H1 (cell line): ENCODE data around the gene LYAR. TPM values are rescaled to one million over a fixed set of nuclear protein-coding genes. Genes with fewer than 3 reads are reported as not detected.
A peak's percentile ranks its signal among the peaks of the same experiment; 100 is the strongest.

Experiments used
- BACH1 ChIP-seq: IDR thresholded peaks from 2 replicates; pipeline ENCODE4 v1.6.1; 2012; ENCODE audit warnings: low read length, improper control_type of control experiment
- BRCA1 ChIP-seq: IDR thresholded peaks from 2 replicates; pipeline ENCODE4 v1.6.1; 2012; ENCODE audit warnings: low read depth, low read length, improper control_type of control experiment
- CTBP2 ChIP-seq: IDR thresholded peaks from 2 replicates; pipeline ENCODE4 v1.7.0; 2011; ENCODE audit warnings: borderline replicate concordance, mild to moderate bottlenecking, moderate library complexity, mixed read lengths, low read length; ENCODE audit not compliant: insufficient read depth, insufficient read length
- EP300 ChIP-seq, 2 experiments: IDR thresholded peaks; 1 replicate in 1 of 2; 2 replicates in 1 of 2; pipeline ENCODE4 v1.6.1; 2011 to 2012; ENCODE audit warnings: low read depth in 2 of 2, low read length in 2 of 2, mild to moderate bottlenecking in 2 of 2, borderline replicate concordance in 1 of 2, inconsistent platforms in 1 of 2, moderate library complexity in 1 of 2
- GABPA ChIP-seq: IDR thresholded peaks from 2 replicates; pipeline ENCODE4 v1.6.1; 2011; ENCODE audit warnings: mild to moderate bottlenecking, low read length, moderate library complexity, borderline replicate concordance; ENCODE audit not compliant: insufficient read depth
- HDAC2 ChIP-seq, 2 experiments: fragments of 300-600 bp in 1 of 2; sonication (generic) in 1 of 2; IDR thresholded peaks; 2 replicates each; pipeline ENCODE4 v1.6.1; 2011 to 2012; ENCODE audit warnings: low read depth in 2 of 2, low read length in 2 of 2, mild to moderate bottlenecking in 2 of 2, moderate library complexity in 2 of 2, borderline replicate concordance in 1 of 2, inconsistent platforms in 1 of 2
- KDM4A ChIP-seq: IDR thresholded peaks from one replicate; pipeline ENCODE4 v1.7.1; 2012; ENCODE audit warnings: low read depth, mild to moderate bottlenecking, moderate library complexity, low read length, inconsistent platforms; ENCODE audit not compliant: severe bottlenecking
- MAFK ChIP-seq: IDR thresholded peaks from 2 replicates; pipeline ENCODE4 v1.6.1; 2012; ENCODE audit warnings: low read depth, mild to moderate bottlenecking, improper control_type of control experiment, low read length
- MAX ChIP-seq: IDR thresholded peaks from 2 replicates; pipeline ENCODE4 v1.6.1; 2012; ENCODE audit warnings: inconsistent platforms
- POLR2A ChIP-seq, 2 experiments: IDR thresholded peaks; 1 replicate in 1 of 2; 2 replicates in 1 of 2; pipeline ENCODE4 v1.6.1; 2011; ENCODE audit warnings: low read depth in 2 of 2, low read length in 2 of 2, mild to moderate bottlenecking in 2 of 2; ENCODE audit errors: control extremely low read depth in 1 of 2
- RNF2 ChIP-seq: fragments of 200-900, 300-1000 bp; sonication (generic); IDR thresholded peaks from 2 replicates; pipeline ENCODE4 v1.7.1; 2016; ENCODE audit warnings: borderline replicate concordance, low read depth, mild to moderate bottlenecking, antibody characterized with exemption, low read length; ENCODE audit not compliant: poor library complexity, severe bottlenecking; ENCODE audit errors: missing control alignments
- RXRA ChIP-seq: IDR thresholded peaks from 2 replicates; pipeline ENCODE4 v1.6.1; 2011; ENCODE audit warnings: low read depth, mild to moderate bottlenecking, low read length, moderate library complexity; ENCODE audit not compliant: insufficient read depth
- SAP30 ChIP-seq: fragments of 300-600 bp; sonication (generic); IDR thresholded peaks from 2 replicates; pipeline ENCODE4 v1.7.1; 2012; ENCODE audit warnings: low read length, moderate library complexity, mild to moderate bottlenecking, inconsistent platforms; ENCODE audit not compliant: insufficient read depth, insufficient replicate concordance
- SIRT6 ChIP-seq: IDR thresholded peaks from one replicate; pipeline ENCODE4 v1.7.1; 2012; ENCODE audit warnings: low read length, inconsistent platforms
- SP1 ChIP-seq: IDR thresholded peaks from 2 replicates; pipeline ENCODE4 v1.6.1; 2011; ENCODE audit warnings: low read depth, low read length
- SP2 ChIP-seq: IDR thresholded peaks from 2 replicates; pipeline ENCODE4 v1.6.1; 2012; ENCODE audit warnings: mild to moderate bottlenecking, low read length, inconsistent platforms
- SP4 ChIP-seq: IDR thresholded peaks from 2 replicates; pipeline ENCODE4 v1.6.1; 2012; ENCODE audit warnings: low read length, inconsistent platforms
- SUZ12 ChIP-seq: fragments of 200-600 bp; sonication (generic); IDR thresholded peaks from 2 replicates; pipeline ENCODE4 v1.6.1; 2012; ENCODE audit warnings: mild to moderate bottlenecking, inconsistent platforms, low read length, moderate library complexity, mixed read lengths
- TAF7 ChIP-seq: optimal IDR thresholded peaks from 2 replicates; pipeline ENCODE3; 2011; ENCODE audit warnings: low read depth, mild to moderate bottlenecking, inconsistent platforms, low read length, moderate library complexity, borderline replicate concordance
- TCF12 ChIP-seq: IDR thresholded peaks from 2 replicates; pipeline ENCODE4 v1.6.1; 2011; ENCODE audit warnings: low read depth, mild to moderate bottlenecking, low read length
- USF2 ChIP-seq: IDR thresholded peaks from 2 replicates; pipeline ENCODE4 v1.6.1; 2011; ENCODE audit warnings: low read length, improper control_type of control experiment
- ZNF274 ChIP-seq: IDR thresholded peaks from 2 replicates; pipeline ENCODE4 v1.7.0; 2012; ENCODE audit warnings: low read length, borderline replicate concordance; ENCODE audit errors: extremely low read depth
- polyA plus RNA-seq, 7 experiments: library from polyadenylated mRNA; depleted of rRNA in 3 of 7; stranded (reverse) in 5 of 7; unstranded in 2 of 7; fragments of >200 nt in 5 of 7; fragments of 200-250 nt in 2 of 7; gene quantifications; 1 replicate in 5 of 7; 2 replicates in 1 of 7; 4 replicates in 1 of 7; pipeline versions ENCODE4 v1.2.1 to v1.2.3, GENCODE V29; 2011 to 2013; ENCODE audit warnings: missing spikeins in 2 of 7, mixed read lengths in 2 of 7
- total RNA-seq: library from RNA; stranded (reverse); fragmentation: NEBNext Ultra II Directional; extraction: Animal tissue kit (Norgen Biotek cat#: 25700); gene quantifications from 2 replicates; pipeline ENCODE4 v1.2.1, GENCODE V29; 2021

LYAR gene
- total and polyA plus RNA-seq, 2 of the 8 experiments (the other 6 are each of a cell fraction or from before 2014, with no cell fraction given) = 6.5 to 46.9 TPM

GRCh38 chr4:4289941-4290850 lies at the start of gene LYAR, which contains the start of gene ZBTB49 (continued):
- TF ChIP-seq BACH1 (0 out of 2 replicates have a peak, but pooled peaks have one; percentile 25), SP2 (no peak), RXRA (no peak), MAFK (no peak), BRCA1 (no peak), POLR2A (IDR thresholded peaks at IDR 0.05; ENCODE audit: control extremely low read depth in 1 of 2, low read depth in 2 of 2, low read length in 2 of 2) (peak in 1 of 2 experiments; percentile 75; a peak in 1 of 3 replicates), GABPA (peak; percentile 74; the same call in 1 of the 2 replicates), USF2 (no peak), MAX (peak; percentile 97), TCF12 (no peak), ZNF274 (no peak), CTBP2 (no peak), HDAC2 (IDR thresholded peaks at IDR 0.05; ENCODE audit: borderline replicate concordance in 1 of 2, low read depth in 2 of 2, low read length in 2 of 2) (no peak), SUZ12 (no peak), SIRT6 (no peak), RNF2 (no peak), SP4 (no peak), SP1 (no peak), SAP30 (peak; percentile 53), EP300 (IDR thresholded peaks at IDR 0.05; ENCODE audit: borderline replicate concordance in 1 of 2, low read depth in 2 of 2, low read length in 2 of 2) (no peak), TAF7 (peak; percentile 39), KDM4A (peak; percentile 92)
